GM21737 (cell line): Measurements from ENCODE around the gene FANCI.

ENCODE experiments used
- ATAC-seq: cut with Tn5 transposase; IDR thresholded peaks from one replicate; pipeline ENCODE4 v1.9.1; 2021; ENCODE audit warnings: mild to moderate bottlenecking, moderate library complexity; ENCODE audit not compliant: unreplicated experiment

Gene FANCI

GRCh38 chr15:89330881-89331595 is 87.3 kb downstream of the FANCI start:
- ATAC-seq, result no peak

- ATAC-seq, result no peak
These were observed 88.7 kb downstream of the FANCI start for GRCh38 chr15:89332446-89332845.

- no peak for ATAC-seq
These were observed 89.5 kb downstream of the FANCI start for GRCh38 chr15:89333011-89333860.

GRCh38 chr15:89333959-89334509 is 90.3 kb downstream of the FANCI start:
- ATAC-seq, result peak; percentile 0

- peak; percentile 92 for ATAC-seq
These were observed 90.9 kb downstream of the FANCI start, which contains the start of gene POLG for GRCh38 chr15:89334510-89335297. Gene POLG (minus strand): TSS chr15:89334824. CDS start chr15:89333754, 1,070 bp downstream.

- ATAC-seq, result peak; percentile 12
These were observed 91.7 kb downstream of the FANCI start for GRCh38 chr15:89335298-89336041.

GRCh38 chr15:89338036-89338435 is 94.3 kb downstream of the FANCI start:
- ATAC-seq, result no peak

- ATAC-seq, result no peak
These were observed 96.8 kb downstream of the FANCI start for GRCh38 chr15:89340573-89340972.

GRCh38 chr15:89341316-89342005 is 97.7 kb downstream of the FANCI start:
- ATAC-seq, result no peak

GRCh38 chr15:89342840-89343239 is 99.1 kb downstream of the FANCI start:
- ATAC-seq, result no peak

- no peak for ATAC-seq
These were observed 101.5 kb downstream of the FANCI start for GRCh38 chr15:89345248-89345647.

GRCh38 chr15:89346516-89347231 is 102.9 kb downstream of the FANCI start:
- ATAC-seq, result no peak

GRCh38 chr15:89349206-89349558 is 105.4 kb downstream of the FANCI start:
- no peak for ATAC-seq

GRCh38 chr15:89352476-89352875 is 108.7 kb downstream of the FANCI start:
- ATAC-seq, result no peak

- no peak for ATAC-seq
These were observed 110.2 kb downstream of the FANCI start for GRCh38 chr15:89353991-89354390.

- no peak for ATAC-seq
These were observed 113.0 kb downstream of the FANCI start for GRCh38 chr15:89356634-89357298.

- ATAC-seq, result no peak
These were observed 114.6 kb downstream of the FANCI start for GRCh38 chr15:89358435-89358754.

- peak; percentile 81 for ATAC-seq
These were observed 115.1 kb downstream of the FANCI start for GRCh38 chr15:89358755-89359439.
